GM12878 (cell line): ENCODE data around the gene S100A11. TPM values are rescaled to one million over a fixed set of nuclear protein-coding genes. Genes with fewer than 3 reads are reported as not detected.

Source experiments
- ATAC-seq: fragments of 200-7000 bp; cut with Tn5 transposase; 3 replicates; pipeline ENCODE4 v1.9.1; 2020; ENCODE audit warnings: mild to moderate bottlenecking, moderate library complexity
- BruUV-seq: library from RNA; stranded (reverse); fragments of 400-500 nt; replicated peaks from 2 replicates; lab custom pipeline; 2021; lab: Mats Ljungman, UMichigan
- CTCF ChIA-PET: fragments of 300-600 bp; sonication (Branson Sonifier 250); formaldehyde crosslinking; extraction: SDS; loops from one replicate; lab custom pipeline; 2021; ENCODE audit warnings: inconsistent platforms; lab: Yijun Ruan, JAX
- POLR2A ChIA-PET: fragments of 350-600 bp; formaldehyde crosslinking; extraction: SDS; loops from one replicate; lab custom pipeline; 2021; ENCODE audit warnings: inconsistent platforms; lab: Charles Lee
- RAD21 ChIA-PET: fragments of 300-600 bp; sonication (Branson Sonifier 250); formaldehyde crosslinking; loops from one replicate; lab custom pipeline; 2023; ENCODE audit warnings: antibody characterized with exemption; ENCODE audit not compliant: unreplicated experiment; lab: Charles Lee
- SMC1A ChIA-PET: fragments of 300-600 bp; sonication (Branson Sonifier 250); formaldehyde crosslinking; loops from one replicate; lab custom pipeline; 2023; ENCODE audit not compliant: unreplicated experiment, uncharacterized antibody; lab: Charles Lee
- DNase-seq: peaks from one replicate; pipeline ENCODE4 v3.0.0-alpha.2; 2011; ENCODE audit warnings: low read depth, low spot score
- FAIRE-seq: peaks from 3 replicates; lab custom pipeline; 2011; peaks lifted over from hg19 to GRCh38; lab: Jason Lieb, UNC
- H2AFZ ChIP-seq: 2 replicates; pipeline ENCODE4 v1.6.0; 2011; ENCODE audit warnings: low read depth, low read length, control low read depth; ENCODE audit not compliant: control insufficient read depth
- H3K27ac ChIP-seq: 2 replicates; pipeline ENCODE4 v1.5.1; 2011; ENCODE audit warnings: control low read depth; ENCODE audit not compliant: control insufficient read depth, insufficient read depth
- H3K27me3 ChIP-seq, 2 experiments: replicated peaks in 1 of 2; 2 replicates each; pipeline versions ENCODE4 v1.6.0 to v1.6.1; 2011; ENCODE audit warnings: low read length in 1 of 2; ENCODE audit not compliant: control insufficient read depth in 2 of 2, insufficient read depth in 2 of 2
- H3K36me3 ChIP-seq, 2 experiments: 2 replicates each; pipeline ENCODE4 v1.5.1; 2011; ENCODE audit warnings: low read length in 1 of 2; ENCODE audit not compliant: control insufficient read depth in 2 of 2, insufficient read depth in 2 of 2
- H3K4me1 ChIP-seq: 2 replicates; pipeline ENCODE4 v1.6.1; 2011; ENCODE audit warnings: mild to moderate bottlenecking, low read length, moderate library complexity, mixed read lengths; ENCODE audit not compliant: control insufficient read depth, insufficient read depth
- H3K4me2 ChIP-seq: 2 replicates; pipeline ENCODE4 v1.6.0; 2011; ENCODE audit warnings: control low read depth; ENCODE audit not compliant: control insufficient read depth, insufficient read depth
- H3K4me3 ChIP-seq: fragments of 200-600 bp; sonication (generic); 2 replicates; pipeline ENCODE4 v1.5.1; 2016
- H3K79me2 ChIP-seq: 2 replicates; pipeline ENCODE4 v1.6.0; 2011; ENCODE audit warnings: low read length; ENCODE audit not compliant: control insufficient read depth, insufficient read depth
- H3K9ac ChIP-seq: 2 replicates; pipeline ENCODE4 v1.8.0; 2011; ENCODE audit warnings: low read length, control low read depth, mixed read lengths; ENCODE audit not compliant: control insufficient read depth, insufficient read depth
- H3K9me3 ChIP-seq: replicated peaks from 3 replicates; pipeline ENCODE4 v1.5.1; 2011; ENCODE audit warnings: mild to moderate bottlenecking, low read length; ENCODE audit not compliant: control insufficient read depth, insufficient read depth
- H4K20me1 ChIP-seq: 2 replicates; pipeline ENCODE4 v1.6.0; 2011; ENCODE audit not compliant: control insufficient read depth, insufficient read depth
- REST ChIP-seq: IDR thresholded peaks from 2 replicates; pipeline ENCODE4 v1.6.1; 2012; ENCODE audit warnings: mild to moderate bottlenecking, low read depth, low read length
- WGBS: methylation state at CpG from one replicate; pipeline ENCODE4 v1.1.6; 2016; ENCODE audit warnings: low lambda C conversion rate; ENCODE audit not compliant: insufficient replicate concordance, insufficient coverage; ENCODE audit errors: missing lambda C conversion rate; 5-methylcytosine and 5-hydroxymethylcytosine counted together
- in situ Hi-C: fragments of 300-500 bp; cut with MboI; formaldehyde crosslinking; loops from 9 replicates; pipeline ENCODE4 v1.14.3; 2018; ENCODE audit warnings: mixed read lengths
- intact Hi-C: fragments of 100-400 bp; cut with micrococcal nuclease; formaldehyde crosslinking; loops from one replicate; pipeline ENCODE4 v1.14.2; 2022; ENCODE audit not compliant: unreplicated experiment
- polyA plus RNA-seq, 11 experiments: library from polyadenylated mRNA; depleted of rRNA in 4 of 11; unstranded in 6 of 11; stranded (reverse) in 5 of 11; fragments of >200 nt; fragmentation: Nextera tagmentation in 4 of 11; fragmentation: Illumina TruSeq in 1 of 11; extraction: Ambion mirVana in 4 of 11; extraction: Trizol in 1 of 11; gene quantifications; 1 replicate in 1 of 11; 2 replicates in 10 of 11; pipeline versions ENCODE4 v1.2.1 to v1.2.3, GENCODE V29; 2011 to 2016; ENCODE audit warnings: inconsistent platforms in 2 of 11, missing spikeins in 2 of 11, low read depth in 1 of 11
- total RNA-seq, 4 experiments: library from RNA; depleted of rRNA in 3 of 4; stranded (reverse); fragments of >200 nt in 3 of 4; fragmentation: Illumina TruSeq in 1 of 4; extraction: Trizol in 1 of 4; gene quantifications; 2 replicates each; pipeline versions ENCODE4 v1.2.1 to v1.2.3, GENCODE V29; 2013 to 2021
- TF ChIP-seq, protein P1 (sequence below): IDR thresholded peaks from 2 replicates; pipeline ENCODE4 v1.6.1; 2011; ENCODE audit warnings: borderline replicate concordance, low read depth, mild to moderate bottlenecking, moderate library complexity, low read length; ENCODE audit not compliant: insufficient read depth, poor library complexity, severe bottlenecking

Gene S100A11
- total and polyA plus RNA-seq, 10 of the 15 experiments (the other 5 are each of a cell fraction or from before 2014, with no cell fraction given): 9.0 to 134 (median 62.7) TPM

- Histone ChIP-seq H3K36me3 (no peaks in the 10 kb centered on the region), H3K4me1 (peaks cover 15% of the 10 kb centered on the region), H3K4me2 (no peak overlapping the region), H4K20me1 (no peaks in the 10 kb centered on the region), H3K27me3 (peaks cover 0 to 6% of the 10 kb centered on the region in 2 experiments; a peak in 1 of 4 replicates), H3K27ac (no peak overlapping the region), H3K79me2 (no peaks in the 10 kb centered on the region), H3K4me3 (no peak overlapping the region), H3K9ac (no peak overlapping the region), H3K9me3 (no peaks in the 10 kb centered on the region; the same call in 2 of the 3 replicates), H2AFZ (no peak overlapping the region)
- 77% methylated on average over 8 of the region's 8 CpGs for WGBS
- in situ Hi-C loops: loop anchor here (5.0 kb wide), 2 partner anchors 138 to 408 kb away; no protein-coding TSS in a partner anchor
- ChIA-PET CTCF (interaction anchor here (0.6 to 10.5 kb wide), 5 partner anchors 14 to 410 kb away, joined by 3 to 106 read pairs (median 40); partner anchors contain the start of gene S100A11), POLR2A (interaction anchor here (1.3 kb wide), 1 partner anchor 12 kb away, joined by 3 read pairs; no protein-coding TSS in a partner anchor), RAD21 (interaction anchor here (0.7 to 2.1 kb wide), 3 partner anchors 13 to 1365 kb away, joined by 3 to 7 read pairs (median 4); partner anchors contain the start of gene S100A11), SMC1A (interaction anchor here (1.5 to 3.4 kb wide), 2 partner anchors 15 to 409 kb away, joined by 3 to 13 read pairs; no protein-coding TSS in a partner anchor)
- no peak for TF ChIP-seq REST
- TF ChIP-seq, protein P1, sequence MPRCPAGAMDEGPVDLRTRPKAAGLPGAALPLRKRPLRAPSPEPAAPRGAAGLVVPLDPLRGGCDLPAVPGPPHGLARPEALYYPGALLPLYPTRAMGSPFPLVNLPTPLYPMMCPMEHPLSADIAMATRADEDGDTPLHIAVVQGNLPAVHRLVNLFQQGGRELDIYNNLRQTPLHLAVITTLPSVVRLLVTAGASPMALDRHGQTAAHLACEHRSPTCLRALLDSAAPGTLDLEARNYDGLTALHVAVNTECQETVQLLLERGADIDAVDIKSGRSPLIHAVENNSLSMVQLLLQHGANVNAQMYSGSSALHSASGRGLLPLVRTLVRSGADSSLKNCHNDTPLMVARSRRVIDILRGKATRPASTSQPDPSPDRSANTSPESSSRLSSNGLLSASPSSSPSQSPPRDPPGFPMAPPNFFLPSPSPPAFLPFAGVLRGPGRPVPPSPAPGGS: peak; percentile 19
- intact Hi-C loops: loop anchor here (10.0 kb wide), 1 partner anchor 295 kb away; no protein-coding TSS in a partner anchor
- FAIRE-seq (peak; percentile 49), ATAC-seq (no peak), DNase-seq (no peak)
- BruUV-seq: no TSS peak
Observed at GRCh38 chr1:152049291-152050083, 12.7 kb upstream of the S100A11 start.
